DND-41 (cell line): ENCODE measurements around the gene ERGIC1.

Experiments
- ATAC-seq: fragments of 200-7000 bp; cut with Tn5 transposase; 3 replicates; pipeline ENCODE4 v1.9.1; 2021; ENCODE audit warnings: low read depth; ENCODE audit not compliant: insufficient read depth
- DNase-seq: peaks from one replicate; pipeline ENCODE4 v3.0.0-alpha.2; 2020
- H2AFZ ChIP-seq: 2 replicates; pipeline ENCODE4 v1.6.0; 2012; ENCODE audit warnings: low read depth, low read length
- H3K27ac ChIP-seq: 2 replicates; pipeline ENCODE4 v1.5.1; 2012; ENCODE audit warnings: low read length, inconsistent platforms
- H3K27me3 ChIP-seq: fragments of 200-600 bp; sonication (generic); 2 replicates; pipeline ENCODE4 v1.6.0; 2012; ENCODE audit warnings: low read length, mild to moderate bottlenecking, inconsistent platforms; ENCODE audit not compliant: insufficient read depth, poor library complexity
- H3K36me3 ChIP-seq: 2 replicates; pipeline ENCODE4 v1.5.1; 2012; ENCODE audit warnings: low read length, inconsistent platforms; ENCODE audit not compliant: insufficient read depth
- H3K4me1 ChIP-seq: 2 replicates; pipeline ENCODE4 v1.5.1; 2012; ENCODE audit warnings: mild to moderate bottlenecking, low read length; ENCODE audit not compliant: insufficient read depth
- H3K4me2 ChIP-seq: 2 replicates; pipeline ENCODE4 v1.6.0; 2012; ENCODE audit warnings: mild to moderate bottlenecking, moderate library complexity, low read length, inconsistent platforms; ENCODE audit not compliant: insufficient read depth
- H3K4me3 ChIP-seq, 2 experiments: fragments of 200-600 bp in 1 of 2; shearing (Covaris generic) in 1 of 2; 2 replicates each; pipeline ENCODE4 v1.5.1; 2012 to 2016; ENCODE audit warnings: inconsistent platforms in 2 of 2, low read length in 2 of 2, mild to moderate bottlenecking in 2 of 2, low read depth in 1 of 2, moderate library complexity in 1 of 2
- H3K79me2 ChIP-seq: 2 replicates; pipeline ENCODE4 v1.6.0; 2012; ENCODE audit warnings: low read length, inconsistent platforms; ENCODE audit not compliant: insufficient read depth
- H3K9ac ChIP-seq: 2 replicates; pipeline ENCODE4 v1.6.0; 2012; ENCODE audit warnings: low read depth, mild to moderate bottlenecking, inconsistent platforms, low read length, moderate library complexity
- H3K9me3 ChIP-seq: 2 replicates; pipeline ENCODE4 v1.5.1; 2012; ENCODE audit warnings: low read length, moderate library complexity, mild to moderate bottlenecking, inconsistent platforms; ENCODE audit not compliant: insufficient read depth, severe bottlenecking
- H4K20me1 ChIP-seq: 2 replicates; pipeline ENCODE4 v1.6.0; 2012; ENCODE audit warnings: low read length; ENCODE audit not compliant: insufficient read depth
- EZH2 ChIP-seq: IDR thresholded peaks from 3 replicates; pipeline ENCODE4 v1.6.1; 2012; ENCODE audit warnings: borderline replicate concordance, low read depth, mild to moderate bottlenecking, moderate library complexity, low read length, inconsistent platforms; ENCODE audit not compliant: severe bottlenecking
- TF ChIP-seq, protein P1 (sequence below): IDR thresholded peaks from 2 replicates; pipeline ENCODE4 v1.5.1; 2012; ENCODE audit warnings: borderline replicate concordance, low read length, moderate library complexity, mild to moderate bottlenecking; ENCODE audit not compliant: poor library complexity, severe bottlenecking; ENCODE audit errors: extremely low read depth

The ERGIC1 gene

GRCh38 chr5:172840432-172841154, 6.5 kb downstream of the ERGIC1 start:
- Histone ChIP-seq H3K4me2 (no peak overlapping the region), H3K36me3 (peaks cover 14% of the 10 kb centered on the region; the same call in 1 of the 2 replicates)

GRCh38 chr5:172841256-172841655, 7.2 kb downstream of the ERGIC1 start:
- no peaks in the 10 kb centered on the region for H3K9me3 ChIP-seq
- ATAC-seq (no peak), DNase-seq (no peak)
- H3K4me3 ChIP-seq = no peak overlapping the region
- H4K20me1 ChIP-seq = peaks cover 24% of the 10 kb centered on the region
- H3K27me3 ChIP-seq = no peaks in the 10 kb centered on the region
- peaks cover 21% of the 10 kb centered on the region for H3K4me1 ChIP-seq
- no peak overlapping the region for H3K9ac ChIP-seq
- H3K4me2 ChIP-seq = no peak overlapping the region
- peaks cover 14% of the 10 kb centered on the region; the same call in 1 of the 2 replicates for H3K36me3 ChIP-seq
- H3K27ac ChIP-seq = no peak overlapping the region
- no peak overlapping the region for H2AFZ ChIP-seq
- TF ChIP-seq, protein P1, sequence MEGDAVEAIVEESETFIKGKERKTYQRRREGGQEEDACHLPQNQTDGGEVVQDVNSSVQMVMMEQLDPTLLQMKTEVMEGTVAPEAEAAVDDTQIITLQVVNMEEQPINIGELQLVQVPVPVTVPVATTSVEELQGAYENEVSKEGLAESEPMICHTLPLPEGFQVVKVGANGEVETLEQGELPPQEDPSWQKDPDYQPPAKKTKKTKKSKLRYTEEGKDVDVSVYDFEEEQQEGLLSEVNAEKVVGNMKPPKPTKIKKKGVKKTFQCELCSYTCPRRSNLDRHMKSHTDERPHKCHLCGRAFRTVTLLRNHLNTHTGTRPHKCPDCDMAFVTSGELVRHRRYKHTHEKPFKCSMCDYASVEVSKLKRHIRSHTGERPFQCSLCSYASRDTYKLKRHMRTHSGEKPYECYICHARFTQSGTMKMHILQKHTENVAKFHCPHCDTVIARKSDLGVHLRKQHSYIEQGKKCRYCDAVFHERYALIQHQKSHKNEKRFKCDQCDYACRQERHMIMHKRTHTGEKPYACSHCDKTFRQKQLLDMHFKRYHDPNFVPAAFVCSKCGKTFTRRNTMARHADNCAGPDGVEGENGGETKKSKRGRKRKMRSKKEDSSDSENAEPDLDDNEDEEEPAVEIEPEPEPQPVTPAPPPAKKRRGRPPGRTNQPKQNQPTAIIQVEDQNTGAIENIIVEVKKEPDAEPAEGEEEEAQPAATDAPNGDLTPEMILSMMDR = no peak
- TF ChIP-seq EZH2 = no peak
- H3K79me2 ChIP-seq = peaks cover 73% of the 10 kb centered on the region

More at GRCh38 chr5:172840432-172841154, 6.5 kb downstream of the ERGIC1 start:
- Histone ChIP-seq H4K20me1 (peaks cover 25% of the 10 kb centered on the region), H3K4me3 (no peak overlapping the region), H3K4me1 (peaks cover 27% of the 10 kb centered on the region), H3K79me2 (peaks cover 77% of the 10 kb centered on the region), H3K9ac (no peak overlapping the region), H3K9me3 (no peaks in the 10 kb centered on the region), H3K27me3 (no peaks in the 10 kb centered on the region), H3K27ac (no peak overlapping the region), H2AFZ (no peak overlapping the region)
- DNase-seq (no peak), ATAC-seq (no peak)
- no peak for TF ChIP-seq EZH2
- TF ChIP-seq, protein P1 = no peak

- Histone ChIP-seq H3K9me3 (no peaks in the 10 kb centered on the region), H3K4me3 (no peak overlapping the region), H3K27ac (no peak overlapping the region), H3K9ac (no peak overlapping the region), H3K4me2 (no peak overlapping the region), H3K36me3 (0 out of 2 replicates have a peak, but pooled peaks cover 11% of the 10 kb centered on the region), H3K79me2 (peaks cover 74% of the 10 kb centered on the region), H3K27me3 (no peaks in the 10 kb centered on the region), H4K20me1 (peaks cover 35% of the 10 kb centered on the region), H2AFZ (no peak overlapping the region), H3K4me1 (no peaks in the 10 kb centered on the region)
- DNase-seq = no peak
- no peak for TF ChIP-seq EZH2
- TF ChIP-seq, protein P1 = no peak
- ATAC-seq = no peak
These were observed 9.9 kb downstream of the ERGIC1 start for GRCh38 chr5:172843825-172844576.
